Endothelial cell (in vitro differentiated cells): Measurements from ENCODE around the gene TNFRSF21. TPM values are rescaled to one million over a fixed set of nuclear protein-coding genes. Genes with fewer than 3 reads are reported as not detected.

Source experiments
- DNase-seq: peaks from one replicate; pipeline ENCODE4 v3.0.0; 2021; ENCODE audit warnings: low spot score
- H3K27ac Mint-ChIP-seq: one replicate; pipeline ENCODE4 v1.8.0; 2021; ENCODE audit warnings: mixed read lengths, inconsistent platforms; ENCODE audit not compliant: unreplicated experiment
- H3K27me3 Mint-ChIP-seq: one replicate; pipeline ENCODE4 v1.8.0; 2021; ENCODE audit warnings: mild to moderate bottlenecking, moderate library complexity, mixed read lengths, inconsistent platforms; ENCODE audit not compliant: unreplicated experiment
- H3K36me3 Mint-ChIP-seq: one replicate; pipeline ENCODE4 v1.8.0; 2021; ENCODE audit warnings: mild to moderate bottlenecking, low read depth, mixed read lengths, inconsistent platforms; ENCODE audit not compliant: unreplicated experiment
- H3K4me1 Mint-ChIP-seq: one replicate; pipeline ENCODE4 v1.8.0; 2021; ENCODE audit warnings: mild to moderate bottlenecking, mixed read lengths, inconsistent platforms; ENCODE audit not compliant: unreplicated experiment
- H3K4me3 Mint-ChIP-seq: one replicate; pipeline ENCODE4 v1.8.0; 2021; ENCODE audit warnings: mild to moderate bottlenecking, mixed read lengths, inconsistent platforms; ENCODE audit not compliant: unreplicated experiment
- H3K9me3 Mint-ChIP-seq: one replicate; pipeline ENCODE4 v1.8.0; 2021; ENCODE audit warnings: mixed read lengths, inconsistent platforms; ENCODE audit not compliant: unreplicated experiment
- CTCF ChIP-seq: fragments of 200-600 bp; sonication (generic); IDR thresholded peaks from one replicate; pipeline ENCODE4 v1.5.0; 2021; ENCODE audit warnings: antibody characterized with exemption; ENCODE audit not compliant: unreplicated experiment
- total RNA-seq: library from RNA; stranded (reverse); fragmentation: NEBNext Ultra II Directional; extraction: Animal tissue kit (Norgen Biotek cat#: 25700); gene quantifications from one replicate; pipeline ENCODE4 v1.2.1, GENCODE V29; 2021; ENCODE audit not compliant: unreplicated experiment

Gene TNFRSF21
- total RNA-seq, 1 donor from 2014 or later: 32.5 TPM

GRCh38 chr6:47301441-47301840 lies 8.3 kb downstream of the TNFRSF21 start:
- H3K4me3 Mint-ChIP-seq: no peak overlapping the region
- H3K36me3 Mint-ChIP-seq: no peaks in the 10 kb centered on the region
- no peak for TF ChIP-seq CTCF
- H3K4me1 Mint-ChIP-seq: peaks cover 8% of the 10 kb centered on the region
- no peaks in the 10 kb centered on the region for H3K9me3 Mint-ChIP-seq
- no peak overlapping the region for H3K27ac Mint-ChIP-seq
- no peaks in the 10 kb centered on the region for H3K27me3 Mint-ChIP-seq
- DNase-seq: no peak

GRCh38 chr6:47300417-47300816 lies 9.3 kb downstream of the TNFRSF21 start:
- Mint-ChIP-seq H3K4me1 (peaks cover 5% of the 10 kb centered on the region), H3K9me3 (no peaks in the 10 kb centered on the region), H3K36me3 (no peaks in the 10 kb centered on the region), H3K4me3 (no peak overlapping the region), H3K27ac (no peak overlapping the region), H3K27me3 (no peaks in the 10 kb centered on the region)
- no peak for DNase-seq
- no peak for TF ChIP-seq CTCF

- Mint-ChIP-seq H3K27ac (no peak overlapping the region), H3K4me1 (peaks cover 5% of the 10 kb centered on the region), H3K27me3 (no peaks in the 10 kb centered on the region), H3K4me3 (no peak overlapping the region), H3K36me3 (no peaks in the 10 kb centered on the region), H3K9me3 (no peaks in the 10 kb centered on the region)
- DNase-seq: no peak
- no peak for TF ChIP-seq CTCF
Measured at GRCh38 chr6:47299965-47300364, 9.7 kb downstream of the TNFRSF21 start.

- no peak for DNase-seq
- H3K9me3 Mint-ChIP-seq: no peaks in the 10 kb centered on the region
- H3K4me1 Mint-ChIP-seq: peaks cover 2% of the 10 kb centered on the region
- no peak for TF ChIP-seq CTCF
- H3K36me3 Mint-ChIP-seq: no peaks in the 10 kb centered on the region
- no peak overlapping the region for H3K27ac Mint-ChIP-seq
- H3K4me3 Mint-ChIP-seq: no peak overlapping the region
- H3K27me3 Mint-ChIP-seq: no peaks in the 10 kb centered on the region
Measured at GRCh38 chr6:47298475-47298874, 11.2 kb downstream of the TNFRSF21 start.

GRCh38 chr6:47294990-47295389 lies 14.7 kb downstream of the TNFRSF21 start:
- DNase-seq: no peak
- Mint-ChIP-seq H3K27ac (no peak overlapping the region), H3K4me1 (no peaks in the 10 kb centered on the region), H3K36me3 (peaks cover 7% of the 10 kb centered on the region), H3K4me3 (no peak overlapping the region), H3K27me3 (no peaks in the 10 kb centered on the region), H3K9me3 (no peaks in the 10 kb centered on the region)
- TF ChIP-seq CTCF: no peak
